Stromal cell of bone marrow (primary cell): ENCODE measurements around the gene TLE2.
"Not testable (repeated sequence)": the region's sequence is repeated elsewhere in the genome, so short reads cannot be mapped to it uniquely, and the experiment has no call there.

Source experiments
- DNase-seq: peaks from one replicate; pipeline ENCODE4 v3.0.0-alpha.2; 2012; ENCODE audit warnings: low read depth

The TLE2 gene

GRCh38 chr19:3055741-3056416 is 26.8 kb upstream of the TLE2 start:
- no peak for DNase-seq

- DNase-seq = no peak
Observed at GRCh38 chr19:3054972-3055740, 26.1 kb upstream of the TLE2 start.

DNA sequence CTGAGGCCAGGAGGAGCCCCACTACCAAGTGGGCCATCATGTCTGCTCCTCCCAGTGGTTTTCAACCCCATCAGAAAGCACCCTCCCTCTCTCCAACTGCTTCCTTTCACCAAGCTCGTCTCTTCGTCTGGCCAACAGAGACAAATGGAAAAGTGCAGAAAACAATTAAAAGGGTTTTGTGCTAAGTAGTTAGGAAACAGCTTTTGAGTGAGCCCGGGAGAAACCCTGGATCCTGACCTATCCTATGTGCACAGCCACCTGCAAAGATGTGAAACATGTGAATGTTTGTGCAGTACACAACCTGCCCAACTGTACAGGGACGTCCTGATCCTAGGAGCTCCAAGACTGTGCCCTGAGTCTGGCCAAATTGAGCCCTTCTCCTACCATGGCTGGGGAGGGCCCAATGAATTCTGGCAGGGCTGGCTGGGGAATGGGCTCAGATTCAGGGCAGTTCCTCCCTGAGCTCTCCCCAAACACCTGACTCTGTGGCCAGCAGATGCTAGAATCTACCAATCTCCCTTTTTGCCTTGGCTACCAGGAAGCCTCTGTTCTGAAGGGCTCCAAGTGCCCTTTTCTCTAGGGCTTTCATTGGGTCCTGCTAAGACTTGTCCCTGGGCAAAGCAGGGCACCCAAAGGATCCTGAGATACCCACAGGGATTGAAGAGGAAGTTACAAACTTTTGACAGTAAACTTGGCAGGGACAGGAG is 25.3 kb upstream of the TLE2 start:
- DNase-seq = no peak

DNA sequence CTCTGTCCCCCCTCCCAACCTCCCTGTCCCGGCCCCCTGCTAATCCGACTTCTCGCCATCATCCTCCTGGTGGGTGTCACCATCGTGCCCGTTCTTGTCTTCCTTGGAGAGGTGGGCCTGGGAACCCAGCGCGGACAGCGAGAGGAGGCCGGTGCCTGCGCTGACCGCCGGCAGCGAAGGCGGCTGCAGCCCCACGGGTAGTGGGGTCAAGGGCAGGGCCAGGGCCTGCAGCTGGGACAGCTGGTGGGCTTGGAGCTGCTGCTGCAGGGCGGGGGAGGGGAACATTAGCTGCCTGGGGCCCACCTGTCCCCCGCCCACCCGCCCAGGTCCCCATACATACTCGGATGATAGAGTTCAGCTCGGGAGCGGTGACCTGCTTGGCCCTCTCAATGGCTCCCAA is 24.7 kb upstream of the TLE2 start:
- no peak for DNase-seq

DNA sequence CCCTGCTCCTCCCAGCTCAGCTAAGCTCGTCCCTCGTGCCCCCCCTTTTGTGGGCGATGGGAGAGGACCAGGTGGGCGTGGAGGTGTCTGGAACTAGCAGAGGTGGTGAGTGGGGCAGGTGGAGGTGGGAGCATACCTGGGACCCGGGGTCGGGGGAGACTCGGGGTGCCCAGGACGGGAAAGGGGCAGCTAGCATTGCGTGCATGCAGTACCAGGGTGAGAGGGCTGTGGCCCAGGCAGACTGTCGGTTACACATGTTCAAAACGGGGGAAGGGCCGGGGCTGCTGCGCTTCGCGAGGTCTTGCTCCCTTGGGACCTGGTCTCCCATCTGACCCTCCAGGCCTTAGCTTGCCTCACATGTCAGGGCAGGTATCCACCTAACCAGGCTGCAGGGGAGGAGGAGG is 24.1 kb upstream of the TLE2 start:
- DNase-seq = no peak

- not testable (repeated sequence) for DNase-seq
Observed at GRCh38 chr19:3050016-3050415, 20.9 kb upstream of the TLE2 start.

DNA sequence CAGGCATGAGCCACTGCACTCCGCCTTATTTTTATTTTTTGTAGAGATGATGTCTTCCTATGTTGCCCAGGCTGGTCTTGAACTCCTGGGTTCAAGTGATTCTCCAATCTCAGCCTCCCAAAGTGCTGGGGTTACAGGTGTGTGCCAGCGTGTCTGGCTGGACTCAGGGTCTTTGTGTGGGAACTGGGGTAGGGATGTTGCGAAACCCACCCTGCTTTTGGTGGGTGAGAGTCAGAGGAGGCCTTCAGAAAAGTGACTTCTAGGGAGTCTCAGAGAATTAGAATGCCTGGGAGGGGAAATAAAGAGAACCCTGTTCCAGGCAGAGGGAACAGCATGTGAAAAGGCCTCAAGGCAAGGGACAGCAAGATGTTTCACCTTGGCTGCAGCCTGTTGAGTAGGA is 20.0 kb upstream of the TLE2 start:
- DNase-seq = no peak

DNA sequence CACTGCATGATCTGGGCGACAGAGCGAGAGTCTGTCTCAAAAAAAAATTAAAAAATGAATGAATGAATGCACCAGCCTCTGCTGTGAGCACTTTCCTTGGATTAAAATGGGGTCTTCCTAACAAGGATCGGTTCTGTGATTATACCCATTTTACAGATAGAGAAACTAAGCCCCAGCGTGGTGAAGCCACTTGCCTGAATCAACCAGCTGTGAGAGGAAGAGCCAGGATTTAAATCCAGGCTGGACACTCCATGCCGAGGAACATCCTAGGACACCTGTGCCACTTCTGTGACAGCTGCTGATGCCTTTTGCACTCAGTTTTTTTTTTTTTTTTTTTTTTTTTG is 19.1 kb upstream of the TLE2 start:
- no peak for DNase-seq

DNA sequence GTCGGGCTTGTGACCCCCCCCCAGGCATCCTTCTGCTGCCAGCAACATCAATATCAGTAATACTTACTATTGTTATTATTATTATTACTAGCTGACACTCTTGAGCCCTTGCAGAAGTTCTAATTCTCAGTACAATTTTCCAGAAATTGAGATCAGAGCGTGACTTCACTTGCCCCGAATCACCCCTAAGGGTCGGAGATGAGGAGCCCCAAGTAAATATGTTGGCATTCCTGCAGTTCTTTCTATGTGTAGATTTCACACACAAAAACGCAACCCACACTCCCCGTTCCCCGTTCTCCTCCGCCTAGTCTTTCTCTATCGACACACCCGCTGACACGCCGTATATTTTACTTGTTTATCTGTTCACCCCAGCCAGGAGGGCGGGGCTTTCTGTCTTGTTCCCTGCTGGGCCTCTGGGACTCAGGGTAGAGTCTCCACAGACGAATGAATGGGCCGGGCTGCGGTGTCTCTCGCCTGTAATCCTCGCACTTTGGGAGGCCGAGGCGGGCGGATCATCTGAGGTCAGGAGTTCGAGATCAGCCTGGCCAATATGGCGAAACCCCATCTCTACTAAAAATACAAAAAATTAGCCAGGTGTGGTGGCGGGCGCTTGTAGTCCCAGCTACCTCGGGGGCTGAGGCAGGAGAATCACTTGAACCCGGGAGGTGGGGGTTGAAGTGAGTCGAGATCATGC is 18.6 kb upstream of the TLE2 start:
- DNase-seq = peak; percentile 54

DNA sequence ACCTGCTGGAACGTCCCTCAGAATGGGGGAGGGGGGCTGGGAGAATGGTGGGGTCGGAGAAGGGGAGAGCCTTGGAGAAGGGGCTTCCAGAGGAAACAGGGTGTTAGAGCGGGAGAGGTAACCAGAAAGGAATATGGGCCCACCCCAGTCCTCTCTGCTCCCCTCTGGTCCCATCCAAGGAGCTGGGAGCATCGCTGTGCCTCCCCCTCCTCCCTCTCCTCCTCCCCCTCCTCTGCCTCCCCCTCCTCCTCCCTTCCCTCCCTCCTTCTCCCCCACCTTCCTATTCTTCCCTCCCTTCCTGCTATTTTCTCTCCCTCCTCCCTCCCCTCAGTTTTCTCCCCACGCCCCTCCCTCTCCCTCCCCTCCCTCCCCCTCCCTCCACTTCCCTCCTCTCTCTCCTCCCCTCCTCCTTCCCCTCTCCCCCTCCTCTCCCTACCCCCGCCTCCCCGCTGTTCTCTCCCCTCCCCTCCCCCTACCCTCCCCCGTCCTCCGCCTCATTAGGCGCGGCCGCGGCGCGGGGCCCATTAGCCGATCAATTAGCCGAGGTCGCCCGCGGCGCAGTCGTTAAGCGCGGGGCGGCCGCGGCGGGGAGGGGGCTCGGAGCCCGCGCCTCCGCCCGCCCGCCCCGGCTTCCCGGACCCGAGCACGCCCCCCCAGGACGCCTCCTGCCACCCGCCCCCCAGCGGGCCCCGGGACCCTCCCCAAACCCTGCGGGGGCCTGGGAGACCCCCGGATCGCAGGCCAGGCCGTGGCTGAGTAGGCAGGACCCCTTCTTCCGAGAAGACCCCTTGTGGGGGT is 17.8 kb upstream of the TLE2 start:
- no peak for DNase-seq

DNA sequence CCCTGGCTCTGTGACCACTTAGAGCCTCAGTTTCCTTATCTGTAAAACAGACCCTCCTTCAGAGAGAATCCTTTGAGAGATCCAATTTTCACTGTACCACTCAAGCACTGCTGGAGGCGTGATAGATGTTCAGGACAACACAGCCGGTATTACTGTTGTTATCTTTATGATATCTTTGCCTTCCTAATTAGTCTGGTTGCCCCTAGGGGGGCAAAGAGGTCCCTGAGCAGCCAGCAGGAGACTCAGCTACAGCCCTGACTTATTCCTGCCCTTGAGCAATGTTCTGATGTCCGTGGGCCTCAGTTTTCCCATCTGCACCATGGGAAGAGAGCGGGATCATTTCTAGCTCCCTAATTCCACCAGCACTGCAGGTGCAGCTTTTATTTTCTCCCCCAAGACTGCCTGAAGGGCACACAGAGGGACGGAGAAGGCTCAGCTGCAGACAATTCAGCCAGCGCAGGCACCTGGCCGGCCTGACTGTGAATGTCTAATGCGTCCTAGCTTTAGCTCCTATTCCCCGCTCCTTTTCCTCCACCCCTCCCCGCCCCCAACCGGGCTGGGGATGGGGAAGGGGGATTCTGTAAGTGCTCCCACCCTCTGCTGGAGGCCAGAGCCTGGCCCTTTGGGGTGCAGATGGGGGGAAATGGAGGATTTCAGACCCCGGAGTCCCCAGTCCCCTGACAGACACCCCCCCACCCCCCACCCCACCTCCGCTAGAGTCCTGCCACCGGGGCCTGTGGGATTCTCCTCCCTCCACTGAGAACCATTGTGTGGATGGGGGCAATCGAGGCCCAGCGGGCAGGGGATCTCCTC is 17.0 kb upstream of the TLE2 start:
- no peak for DNase-seq

DNA sequence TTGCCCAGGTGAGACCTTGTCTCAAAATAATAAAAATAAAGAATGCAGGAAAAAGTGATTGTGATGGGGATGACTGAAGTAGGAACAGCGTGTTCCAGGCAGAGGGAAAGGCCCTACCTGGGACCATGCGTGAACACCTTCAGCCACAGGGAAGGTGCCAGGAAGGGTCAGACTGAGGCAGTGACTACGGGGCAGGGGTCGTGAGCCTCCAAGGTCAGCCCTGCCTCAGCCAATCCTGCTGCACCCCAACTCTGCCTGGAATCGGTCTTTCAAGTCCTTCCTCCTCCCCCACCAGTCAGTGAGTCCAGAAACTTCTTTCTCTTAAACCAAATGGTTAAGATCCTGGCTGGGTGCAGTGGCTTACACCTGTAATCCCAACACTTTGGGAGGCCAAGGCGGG is 16.1 kb upstream of the TLE2 start:
- no peak for DNase-seq

DNA sequence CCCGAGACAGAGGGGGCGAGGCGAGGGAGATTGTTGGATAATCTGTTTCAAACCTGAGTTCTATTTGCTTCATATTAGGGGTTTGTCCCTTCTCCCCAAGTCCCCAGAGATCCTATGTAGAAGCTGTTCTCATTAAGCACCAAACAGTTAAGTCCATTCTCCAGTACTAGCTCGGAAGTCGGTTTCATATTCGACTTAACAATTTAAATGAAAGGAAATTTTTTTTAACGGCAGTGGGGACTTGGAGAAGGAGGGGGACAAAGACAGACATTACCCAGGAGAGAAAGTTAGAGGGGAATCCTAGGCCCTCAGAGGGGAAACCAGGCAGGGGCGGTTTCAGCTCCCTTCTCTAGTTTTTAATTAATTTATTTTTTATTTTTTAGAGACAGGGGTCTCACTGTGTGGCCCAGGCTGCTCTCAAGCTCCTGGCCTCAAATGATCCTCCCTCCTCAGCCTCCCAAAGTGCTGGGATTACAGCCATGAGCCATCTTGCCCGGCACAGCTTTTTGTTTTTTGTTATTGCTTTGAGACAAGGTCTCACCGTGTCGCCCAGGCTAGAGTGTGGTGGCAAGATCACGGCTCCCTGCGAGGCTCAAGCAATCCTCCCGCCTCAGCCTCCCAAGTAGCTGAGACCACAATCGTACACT is 13.7 kb upstream of the TLE2 start:
- no peak for DNase-seq

- DNase-seq = no peak
Observed at GRCh38 chr19:3041761-3042620, 12.9 kb upstream of the TLE2 start.

GRCh38 chr19:3041327-3041726 is 12.2 kb upstream of the TLE2 start:
- DNase-seq = no peak

DNA sequence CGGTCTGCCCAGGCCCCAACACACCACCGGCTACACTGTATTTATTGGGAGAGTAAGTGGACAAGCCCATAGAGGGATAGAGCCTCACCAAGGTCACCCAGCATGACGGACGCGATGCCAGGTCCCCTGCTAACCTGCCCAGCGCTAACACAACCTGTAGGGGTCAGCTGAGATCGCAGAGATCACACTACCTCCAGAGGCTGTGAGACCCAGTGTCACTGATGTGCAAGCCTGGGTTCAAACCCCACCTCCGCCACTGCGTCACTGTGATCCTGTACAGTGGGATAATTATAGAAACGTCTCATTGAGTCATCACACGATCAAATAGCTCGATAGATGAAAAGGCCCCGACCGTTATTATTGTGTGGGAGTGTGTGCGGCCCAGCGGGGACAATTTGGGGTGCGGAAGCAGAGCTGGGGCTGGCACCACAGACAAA is 10.6 kb upstream of the TLE2 start:
- no peak for DNase-seq

DNA sequence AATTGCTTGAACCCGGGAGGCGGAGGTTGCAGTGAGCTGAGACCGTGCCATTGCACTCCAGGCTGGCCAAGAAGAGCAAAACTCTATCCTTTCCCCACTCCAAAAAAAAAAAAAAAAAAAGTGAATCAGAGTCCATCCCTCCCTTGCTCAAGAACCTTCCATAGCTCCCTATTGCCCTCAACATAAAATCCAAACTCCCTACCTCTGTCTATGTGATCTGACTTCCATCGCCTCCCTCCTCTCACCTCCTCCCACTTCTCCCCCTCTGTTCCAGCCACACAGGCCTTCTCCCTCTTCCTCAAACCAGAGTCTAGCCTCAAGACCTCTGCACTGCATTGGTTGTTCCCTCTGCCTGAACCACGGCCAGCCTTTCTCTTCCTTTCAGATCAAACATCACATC is 10.0 kb upstream of the TLE2 start:
- no peak for DNase-seq

GRCh38 chr19:3038214-3038613 is 9.1 kb upstream of the TLE2 start:
- DNase-seq = no peak

DNA sequence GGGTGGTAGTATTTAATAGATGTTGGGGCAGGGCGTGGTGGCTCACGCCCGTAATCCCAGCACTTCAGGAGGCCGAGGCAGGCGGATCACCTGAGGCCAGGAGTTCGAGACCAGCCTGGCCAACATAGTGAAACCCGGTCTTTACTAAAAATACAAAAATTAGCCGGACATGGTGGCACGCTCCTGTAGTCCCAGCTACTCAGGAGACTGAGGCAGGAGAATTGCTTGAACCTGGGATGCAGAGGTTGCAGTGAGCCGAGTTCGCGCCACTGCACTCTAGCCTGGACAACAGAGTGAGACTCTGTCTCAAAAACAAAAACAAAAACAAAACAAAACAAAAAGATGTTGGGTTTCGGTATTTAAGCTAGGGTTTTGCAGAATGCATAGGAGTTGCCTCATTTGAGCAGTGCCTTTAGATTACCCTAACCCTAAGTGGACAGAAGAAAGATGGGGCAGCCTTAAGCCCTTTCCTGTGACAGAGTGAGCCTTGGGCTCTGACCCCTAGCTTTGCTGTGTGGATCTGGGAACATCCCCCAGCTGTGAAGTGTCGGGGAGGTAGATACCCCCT is 8.0 kb upstream of the TLE2 start:
- not testable (repeated sequence) for DNase-seq
